Effector memory CD8-positive, alpha-beta T cell (primary cell): ENCODE data around the gene TYRP1.

Source experiments
- ATAC-seq: fragments of 150-1000 bp; cut with Tn5 transposase; replicated peaks from 2 replicates; pipeline ENCODE4 v1.10.0; 2021; ENCODE audit warnings: mild to moderate bottlenecking, moderate library complexity
- DNase-seq, 3 experiments: peaks; one replicate each; pipeline ENCODE4 v3.0.0; 2021
- H3K27ac Mint-ChIP-seq, 2 donors: one replicate each; pipeline ENCODE4 v1.8.0; 2022; ENCODE audit warnings: mild to moderate bottlenecking in 2 of 2, mixed read lengths in 2 of 2, moderate library complexity in 2 of 2
- H3K27me3 Mint-ChIP-seq, 2 donors: one replicate each; pipeline ENCODE4 v1.8.0; 2022; ENCODE audit warnings: mixed read lengths in 2 of 2
- H3K36me3 Mint-ChIP-seq: one replicate; pipeline ENCODE4 v1.8.0; 2022; ENCODE audit warnings: mild to moderate bottlenecking, moderate library complexity, mixed read lengths; ENCODE audit not compliant: insufficient read depth
- H3K4me1 Mint-ChIP-seq, 2 donors: one replicate each; pipeline ENCODE4 v1.8.0; 2022; ENCODE audit warnings: low read depth in 2 of 2, mixed read lengths in 2 of 2
- H3K4me3 Mint-ChIP-seq, 2 donors: one replicate each; pipeline ENCODE4 v1.8.0; 2022; ENCODE audit warnings: mild to moderate bottlenecking in 2 of 2, mixed read lengths in 2 of 2, moderate library complexity in 2 of 2
- H3K9me3 Mint-ChIP-seq, 2 donors: one replicate each; pipeline ENCODE4 v1.8.0; 2022; ENCODE audit warnings: mixed read lengths in 2 of 2

Gene TYRP1

DNA sequence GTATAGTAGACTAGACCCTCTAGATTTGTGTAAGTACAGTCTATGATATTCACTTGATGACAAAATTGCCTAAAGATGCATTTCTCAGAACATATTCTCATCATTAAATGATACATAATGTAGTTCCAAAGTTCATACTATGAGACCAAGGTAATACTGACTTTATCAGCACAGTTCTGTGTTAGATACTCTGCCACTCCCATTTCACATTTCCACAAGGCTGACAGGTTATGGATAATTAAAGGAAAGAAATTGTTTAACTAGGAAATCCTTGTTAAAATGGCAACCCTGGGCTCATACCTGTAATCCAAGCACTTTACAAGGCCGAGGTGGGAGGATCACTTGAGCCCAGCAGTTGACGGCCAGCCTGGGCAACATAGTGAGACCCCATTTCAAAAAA is 33.6 kb downstream of the TYRP1 start:
- Mint-ChIP-seq H3K27me3 (no peaks in the 10 kb centered on the region), H3K27ac (no peak overlapping the region), H3K4me3 (no peak overlapping the region), H3K36me3 (no peaks in the 10 kb centered on the region), H3K9me3 (peaks cover 11 to 17% of the 10 kb centered on the region in 2 donors), H3K4me1 (no peaks in the 10 kb centered on the region)
- DNase-seq (no peak), ATAC-seq (no peak)

GRCh38 chr9:12730198-12730597 is 37.0 kb downstream of the TYRP1 start:
- no peak overlapping the region for H3K4me3 Mint-ChIP-seq
- peaks cover 14 to 15% of the 10 kb centered on the region in 2 donors for H3K9me3 Mint-ChIP-seq
- no peaks in the 10 kb centered on the region for H3K4me1 Mint-ChIP-seq
- no peak for ATAC-seq
- no peaks in the 10 kb centered on the region for H3K36me3 Mint-ChIP-seq
- no peak for DNase-seq
- no peak overlapping the region for H3K27ac Mint-ChIP-seq
- no peaks in the 10 kb centered on the region for H3K27me3 Mint-ChIP-seq

DNA sequence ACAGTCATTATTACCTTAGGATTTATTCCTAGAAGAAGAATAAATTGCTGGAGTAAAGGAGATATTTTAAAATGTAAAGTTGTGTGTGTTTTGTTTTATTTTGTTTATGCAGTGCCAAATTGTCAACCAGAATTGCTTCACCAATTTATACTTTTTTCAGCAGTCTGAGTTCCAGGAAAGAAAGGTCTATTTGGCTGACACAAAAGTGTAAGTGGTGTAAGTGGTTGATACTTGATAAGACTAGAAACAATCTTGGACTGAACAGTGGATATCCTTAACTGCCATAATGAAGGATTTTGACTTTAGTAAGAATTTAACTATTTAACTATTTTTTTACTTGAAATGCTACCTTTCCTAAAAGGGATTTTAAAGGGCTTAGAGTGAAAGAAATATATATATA is 37.7 kb downstream of the TYRP1 start:
- H3K27ac Mint-ChIP-seq: no peak overlapping the region
- DNase-seq (no peak), ATAC-seq (no peak)
- H3K4me3 Mint-ChIP-seq: no peak overlapping the region
- peaks cover 15 to 17% of the 10 kb centered on the region in 2 donors for H3K9me3 Mint-ChIP-seq
- H3K4me1 Mint-ChIP-seq: no peaks in the 10 kb centered on the region
- H3K27me3 Mint-ChIP-seq: no peaks in the 10 kb centered on the region
- no peaks in the 10 kb centered on the region for H3K36me3 Mint-ChIP-seq

DNA sequence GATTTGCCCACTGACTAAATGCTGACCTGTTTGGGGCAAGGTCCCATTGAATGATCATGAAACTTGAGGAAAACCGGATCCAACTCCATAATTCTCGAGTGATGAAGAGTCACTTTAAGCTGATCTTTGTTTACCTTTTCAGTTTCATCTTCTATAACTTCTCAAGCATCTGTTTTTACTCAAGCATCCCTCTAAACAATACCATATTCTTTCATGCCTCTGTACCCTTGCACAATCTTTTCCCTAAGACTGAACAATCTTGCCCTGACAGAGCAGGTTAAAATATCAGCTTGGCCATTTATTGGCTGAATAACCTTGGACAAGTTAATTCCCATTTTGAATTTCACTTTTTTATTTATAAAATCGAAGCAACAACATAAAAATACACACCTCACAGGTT is 39.8 kb downstream of the TYRP1 start:
- H3K27me3 Mint-ChIP-seq: no peaks in the 10 kb centered on the region
- no peak overlapping the region for H3K4me3 Mint-ChIP-seq
- peaks cover 15% of the 10 kb centered on the region in 2 donors for H3K9me3 Mint-ChIP-seq
- no peaks in the 10 kb centered on the region for H3K4me1 Mint-ChIP-seq
- no peak for ATAC-seq
- no peaks in the 10 kb centered on the region for H3K36me3 Mint-ChIP-seq
- no peak overlapping the region for H3K27ac Mint-ChIP-seq
- no peak for DNase-seq

DNA sequence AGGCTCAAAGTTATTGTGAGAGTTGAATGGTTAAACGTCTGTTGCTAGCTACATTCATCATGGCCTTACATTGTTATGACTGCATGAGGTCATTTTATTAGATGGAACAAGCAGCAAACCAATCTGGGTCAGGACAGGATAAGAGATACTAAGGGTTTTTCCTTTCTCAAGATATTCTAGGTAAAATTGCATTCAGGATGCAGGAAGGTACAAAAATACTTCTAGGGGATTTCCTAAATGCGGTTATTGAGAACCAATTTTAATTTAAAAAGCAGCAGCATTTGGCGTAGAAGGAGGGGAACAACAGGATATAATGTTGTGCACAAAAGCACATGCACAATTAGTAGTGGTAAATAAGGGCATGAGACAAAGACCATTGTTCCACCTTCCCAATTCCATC is 42.5 kb downstream of the TYRP1 start:
- Mint-ChIP-seq H3K4me1 (no peaks in the 10 kb centered on the region), H3K4me3 (no peak overlapping the region), H3K27ac (no peak overlapping the region), H3K36me3 (no peaks in the 10 kb centered on the region), H3K27me3 (no peaks in the 10 kb centered on the region), H3K9me3 (peaks cover 18 to 24% of the 10 kb centered on the region in 2 donors)
- ATAC-seq (no peak), DNase-seq (no peak)

- Mint-ChIP-seq H3K4me3 (no peak overlapping the region), H3K36me3 (no peaks in the 10 kb centered on the region), H3K27me3 (no peaks in the 10 kb centered on the region), H3K27ac (no peak overlapping the region), H3K9me3 (peaks cover 20 to 22% of the 10 kb centered on the region in 2 donors), H3K4me1 (no peaks in the 10 kb centered on the region)
- ATAC-seq (no peak), DNase-seq (no peak)
These were observed 44.7 kb downstream of the TYRP1 start for GRCh38 chr9:12737871-12738270.

GRCh38 chr9:12739014-12739652 is 45.9 kb downstream of the TYRP1 start:
- ATAC-seq (no peak), DNase-seq (no peak)
- Mint-ChIP-seq H3K9me3 (peaks cover 18 to 20% of the 10 kb centered on the region in 2 donors), H3K27ac (no peak overlapping the region), H3K4me3 (no peak overlapping the region), H3K36me3 (no peaks in the 10 kb centered on the region), H3K27me3 (no peaks in the 10 kb centered on the region), H3K4me1 (no peaks in the 10 kb centered on the region)

DNA sequence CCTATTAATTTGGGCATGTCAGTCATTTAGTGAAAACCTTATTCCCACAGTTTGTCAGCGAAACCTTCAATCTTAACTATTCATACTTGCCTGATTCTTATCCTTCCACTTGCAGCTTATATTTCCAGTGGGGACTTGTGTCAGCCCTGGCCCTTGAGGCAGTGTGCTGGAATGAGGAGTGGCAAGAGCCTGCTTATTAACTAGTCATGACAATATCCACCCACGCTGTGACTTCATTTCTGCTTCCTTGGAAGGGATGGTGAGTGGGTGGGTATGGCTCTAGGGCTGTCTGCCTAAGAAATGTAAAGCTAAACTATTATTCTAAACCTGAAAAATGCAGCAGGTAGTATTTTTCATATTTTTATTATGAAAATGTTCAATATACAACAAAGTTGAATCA is 47.7 kb downstream of the TYRP1 start:
- Mint-ChIP-seq H3K27me3 (no peaks in the 10 kb centered on the region), H3K4me1 (no peaks in the 10 kb centered on the region), H3K36me3 (no peaks in the 10 kb centered on the region), H3K27ac (no peak overlapping the region), H3K9me3 (peaks cover 18 to 20% of the 10 kb centered on the region in 2 donors), H3K4me3 (no peak overlapping the region)
- DNase-seq (no peak), ATAC-seq (no peak)

- Mint-ChIP-seq H3K27me3 (no peaks in the 10 kb centered on the region), H3K9me3 (peaks cover 14 to 20% of the 10 kb centered on the region in 2 donors), H3K36me3 (no peaks in the 10 kb centered on the region), H3K4me1 (no peaks in the 10 kb centered on the region), H3K4me3 (no peak overlapping the region), H3K27ac (no peak overlapping the region)
- DNase-seq (no peak), ATAC-seq (no peak)
These were observed 54.8 kb downstream of the TYRP1 start for GRCh38 chr9:12748016-12748415.

DNA sequence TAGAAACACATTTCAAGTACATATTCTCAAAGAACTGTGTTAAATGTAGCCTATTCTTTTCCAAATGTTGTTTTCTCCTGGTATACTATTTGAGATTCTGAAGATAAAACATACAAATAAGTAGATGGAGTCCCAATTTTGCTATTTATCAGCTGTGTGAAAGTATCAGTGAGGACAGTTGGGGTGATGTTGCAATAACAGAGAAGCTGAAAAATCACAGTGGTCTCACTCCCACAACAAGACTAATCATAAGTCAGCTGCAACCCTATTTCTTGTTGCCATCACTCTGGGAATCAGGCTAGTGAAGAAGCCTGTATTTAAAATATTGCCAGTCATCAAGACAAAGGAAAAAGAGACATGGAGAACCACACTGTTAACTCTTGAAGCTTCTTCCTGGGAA is 55.8 kb downstream of the TYRP1 start:
- H3K9me3 Mint-ChIP-seq: peaks cover 13 to 16% of the 10 kb centered on the region in 2 donors
- H3K27me3 Mint-ChIP-seq: no peaks in the 10 kb centered on the region
- no peak for ATAC-seq
- DNase-seq: no peak
- H3K36me3 Mint-ChIP-seq: no peaks in the 10 kb centered on the region
- H3K27ac Mint-ChIP-seq: no peak overlapping the region
- no peak overlapping the region for H3K4me3 Mint-ChIP-seq
- H3K4me1 Mint-ChIP-seq: no peaks in the 10 kb centered on the region

- no peak for DNase-seq
- no peak overlapping the region for H3K4me3 Mint-ChIP-seq
- no peak overlapping the region for H3K27ac Mint-ChIP-seq
- peaks cover 0 to 5% of the 10 kb centered on the region in 2 donors for H3K9me3 Mint-ChIP-seq
- no peaks in the 10 kb centered on the region for H3K27me3 Mint-ChIP-seq
- H3K36me3 Mint-ChIP-seq: no peaks in the 10 kb centered on the region
- ATAC-seq: no peak
- no peaks in the 10 kb centered on the region for H3K4me1 Mint-ChIP-seq
These were observed 60.7 kb downstream of the TYRP1 start for GRCh38 chr9:12753931-12754330.

- Mint-ChIP-seq H3K4me1 (no peaks in the 10 kb centered on the region), H3K9me3 (peaks cover 0 to 15% of the 10 kb centered on the region in 2 donors), H3K36me3 (no peaks in the 10 kb centered on the region), H3K27ac (no peak overlapping the region), H3K27me3 (no peaks in the 10 kb centered on the region), H3K4me3 (no peak overlapping the region)
- ATAC-seq (no peak), DNase-seq (no peak)
These were observed 66.6 kb downstream of the TYRP1 start for GRCh38 chr9:12759761-12760160.
